ENCODE data around the gene ITPR1. TPM values are rescaled to one million over a fixed set of nuclear protein-coding genes. Genes with fewer than 3 reads are reported as not detected.

The ITPR1 gene
- total RNA-seq, 4 donors from 2014 or later, result 14.7 to 45.1 (median 21.0) TPM

- WGBS, result 96% methylated on average over 15 of the region's 17 CpGs
- TF ChIP-seq EP300 (IDR thresholded peaks at IDR 0.05) (no peak), CTCF (IDR thresholded peaks at IDR 0.05) (no peak), POLR2AphosphoS5 (IDR thresholded peaks at IDR 0.05) (no peak), POLR2A (IDR thresholded peaks at IDR 0.05) (no peak)
These were observed 327.4 kb downstream of the ITPR1 start for GRCh38 chr3:4820296-4821121.

GRCh38 chr3:4821338-4821737 lies 328.2 kb downstream of the ITPR1 start:
- WGBS, result 64% methylated on average over 2 of the region's 2 CpGs
- DNase-seq (ENCODE audit: low spot score in 2 of 2), result no peak
- H3K4me3 ChIP-seq, result no peak overlapping the region
- no peaks in the 10 kb centered on the region for H3K9me3 ChIP-seq
- no peaks in the 10 kb centered on the region for H3K36me3 ChIP-seq
- TF ChIP-seq EP300 (IDR thresholded peaks at IDR 0.05) (no peak), POLR2A (IDR thresholded peaks at IDR 0.05) (no peak), CTCF (IDR thresholded peaks at IDR 0.05) (no peak), POLR2AphosphoS5 (IDR thresholded peaks at IDR 0.05) (no peak)
- H3K27me3 ChIP-seq, result no peaks in the 10 kb centered on the region
- H3K4me1 ChIP-seq, result peaks cover 28% of the 10 kb centered on the region
- H3K27ac ChIP-seq, result no peak overlapping the region

More at GRCh38 chr3:4820296-4821121, 327.4 kb downstream of the ITPR1 start:
- Histone ChIP-seq H3K27me3 (no peaks in the 10 kb centered on the region), H3K4me1 (peaks cover 19% of the 10 kb centered on the region), H3K27ac (no peak overlapping the region), H3K9me3 (no peaks in the 10 kb centered on the region), H3K4me3 (no peak overlapping the region), H3K36me3 (no peaks in the 10 kb centered on the region)
- DNase-seq (ENCODE audit: low spot score in 2 of 2), result no peak

- Histone ChIP-seq H3K36me3 (no peaks in the 10 kb centered on the region), H3K27me3 (no peaks in the 10 kb centered on the region), H3K9me3 (no peaks in the 10 kb centered on the region), H3K4me3 (no peak overlapping the region), H3K4me1 (peaks cover 34% of the 10 kb centered on the region), H3K27ac (no peak overlapping the region)
- WGBS, result 84% methylated on average over 11 of the region's 11 CpGs
- no peak for DNase-seq (ENCODE audit: low spot score in 2 of 2)
- TF ChIP-seq POLR2A (IDR thresholded peaks at IDR 0.05), result no peak
- no peak for TF ChIP-seq EP300 (IDR thresholded peaks at IDR 0.05)
- TF ChIP-seq CTCF (IDR thresholded peaks at IDR 0.05), result no peak
- TF ChIP-seq POLR2AphosphoS5 (IDR thresholded peaks at IDR 0.05), result no peak
These were observed 328.8 kb downstream of the ITPR1 start for GRCh38 chr3:4821975-4822374.

- H3K36me3 ChIP-seq, result no peaks in the 10 kb centered on the region
- DNase-seq (ENCODE audit: low spot score in 2 of 2), result no peak
- WGBS, result 82% methylated on average over 6 of the region's 6 CpGs
- H3K4me1 ChIP-seq, result peaks cover 40% of the 10 kb centered on the region
- H3K27me3 ChIP-seq, result no peaks in the 10 kb centered on the region
- no peak overlapping the region for H3K27ac ChIP-seq
- TF ChIP-seq POLR2A (IDR thresholded peaks at IDR 0.05) (no peak), EP300 (IDR thresholded peaks at IDR 0.05) (no peak), CTCF (IDR thresholded peaks at IDR 0.05) (no peak), POLR2AphosphoS5 (IDR thresholded peaks at IDR 0.05) (no peak)
- H3K4me3 ChIP-seq, result no peak overlapping the region
- H3K9me3 ChIP-seq, result no peaks in the 10 kb centered on the region
These were observed 329.4 kb downstream of the ITPR1 start for GRCh38 chr3:4822568-4822967.

- WGBS, result 100% methylated on average over 1 of the region's 1 CpG
- Histone ChIP-seq H3K36me3 (no peaks in the 10 kb centered on the region), H3K4me1 (peaks cover 48% of the 10 kb centered on the region), H3K27me3 (no peaks in the 10 kb centered on the region), H3K4me3 (no peak overlapping the region), H3K9me3 (no peaks in the 10 kb centered on the region), H3K27ac (no peak overlapping the region)
- no peak for TF ChIP-seq POLR2AphosphoS5 (IDR thresholded peaks at IDR 0.05)
- TF ChIP-seq CTCF (IDR thresholded peaks at IDR 0.05), result no peak
- no peak for TF ChIP-seq POLR2A (IDR thresholded peaks at IDR 0.05)
- TF ChIP-seq EP300 (IDR thresholded peaks at IDR 0.05), result no peak
- no peak for DNase-seq (ENCODE audit: low spot score in 2 of 2)
These were observed 330.2 kb downstream of the ITPR1 start for GRCh38 chr3:4823385-4823784.
